Stimulated activated CD8-positive, alpha-beta memory T cell treated with anti-CD3 and anti-CD28 coated beads, Interleukin-15, amount 100 ng/mL, for 4 hours (primary cell): ENCODE results near the gene RGL2.
"Not testable (repeated sequence)": the region's sequence is repeated elsewhere in the genome, so short reads cannot be mapped to it uniquely, and the experiment has no call there.

Experiments used
- DNase-seq, 2 donors: peaks; one replicate each; pipeline ENCODE4 v3.0.0-alpha.2; 2020; ENCODE audit warnings: low read depth in 2 of 2

RGL2 gene

GRCh38 chr6:33298773-33299236 is at the start of gene RGL2:
TSS of gene RGL2 (minus strand) at chr6:33298942. CDS start at chr6:33298610, 332 bp downstream.
- peak; percentile 39 to 47 for DNase-seq

GRCh38 chr6:33347816-33348215 is 49.1 kb upstream of the RGL2 start:
- no peak for DNase-seq

GRCh38 chr6:33346972-33347371 is 48.2 kb upstream of the RGL2 start:
- DNase-seq, result not testable (repeated sequence)

- peak in 1 of 2 donors; percentile 36 for DNase-seq
Observed at GRCh38 chr6:33344701-33345697, 46.3 kb upstream of the RGL2 start.

- DNase-seq, result peak in 1 of 2 donors; percentile 36
Observed at GRCh38 chr6:33343953-33344611, 45.3 kb upstream of the RGL2 start.

GRCh38 chr6:33343606-33343952 is 44.8 kb upstream of the RGL2 start:
- not testable (repeated sequence) for DNase-seq

GRCh38 chr6:33339193-33339592 is 40.5 kb upstream of the RGL2 start:
- DNase-seq, result no peak

- DNase-seq, result no peak
Observed at GRCh38 chr6:33336495-33336894, 37.8 kb upstream of the RGL2 start.

GRCh38 chr6:33335916-33336315 is 37.2 kb upstream of the RGL2 start:
- no peak for DNase-seq

- no peak for DNase-seq
Observed at GRCh38 chr6:33333666-33334065, 34.9 kb upstream of the RGL2 start.

GRCh38 chr6:33330736-33331135 is 32.0 kb upstream of the RGL2 start:
- no peak for DNase-seq

- no peak for DNase-seq
Observed at GRCh38 chr6:33329058-33329457, 30.3 kb upstream of the RGL2 start.

- no peak for DNase-seq
Observed at GRCh38 chr6:33324125-33324524, 25.4 kb upstream of the RGL2 start.

GRCh38 chr6:33323623-33323948 is 24.8 kb upstream of the RGL2 start:
- no peak for DNase-seq

GRCh38 chr6:33321227-33321626 is 22.5 kb upstream of the RGL2 start:
- no peak for DNase-seq

- no peak for DNase-seq
Observed at GRCh38 chr6:33320315-33321181, 21.8 kb upstream of the RGL2 start.

GRCh38 chr6:33319939-33320314 is 21.2 kb upstream of the RGL2 start:
- DNase-seq, result no peak

- no peak for DNase-seq
Observed at GRCh38 chr6:33318426-33319073, 19.8 kb upstream of the RGL2 start.

- DNase-seq, result peak; percentile 88 to 91
Observed at GRCh38 chr6:33317669-33318425, 19.1 kb upstream of the RGL2 start, which contains the start of gene ZBTB22. TSS of gene ZBTB22 (minus strand) at chr6:33317744. CDS start at chr6:33316916, 828 bp downstream.

- no peak for DNase-seq
Observed at GRCh38 chr6:33317419-33317668, 18.6 kb upstream of the RGL2 start.
